ENCODE data around the gene SMG7.

The SMG7 gene

DNA sequence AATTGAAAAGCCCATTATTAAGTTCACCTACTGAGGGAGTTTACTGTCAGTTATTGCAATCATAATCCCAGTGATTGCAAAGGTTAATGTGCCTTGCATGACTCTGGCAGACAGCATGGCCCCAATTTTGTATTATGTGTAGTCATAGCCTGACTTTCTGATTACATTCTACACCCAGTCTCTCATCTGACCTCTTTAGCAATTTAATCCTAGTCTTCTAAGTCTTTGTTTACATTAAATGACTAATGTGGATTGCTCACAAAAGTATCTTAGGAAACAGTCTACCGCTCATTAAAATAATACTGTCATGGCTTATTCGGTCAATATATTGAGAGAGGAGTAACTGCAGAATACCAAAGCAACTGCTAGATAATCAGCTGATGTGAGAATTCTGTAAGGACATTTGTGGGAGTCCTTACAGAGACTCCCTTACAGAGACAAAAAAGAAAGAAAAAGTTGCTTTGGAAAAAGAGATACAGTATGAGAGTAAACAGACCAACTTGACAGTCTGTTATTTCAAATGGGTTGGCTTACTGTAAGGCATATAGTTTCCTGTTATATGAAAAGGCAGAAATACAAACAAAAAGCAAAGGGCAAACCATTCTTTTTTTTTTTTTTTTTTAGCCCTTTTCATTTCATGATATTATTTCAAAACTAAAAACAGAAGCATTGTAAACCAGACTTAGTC is 42.8 kb downstream of the SMG7 start:
- no peak for DNase-seq

DNA sequence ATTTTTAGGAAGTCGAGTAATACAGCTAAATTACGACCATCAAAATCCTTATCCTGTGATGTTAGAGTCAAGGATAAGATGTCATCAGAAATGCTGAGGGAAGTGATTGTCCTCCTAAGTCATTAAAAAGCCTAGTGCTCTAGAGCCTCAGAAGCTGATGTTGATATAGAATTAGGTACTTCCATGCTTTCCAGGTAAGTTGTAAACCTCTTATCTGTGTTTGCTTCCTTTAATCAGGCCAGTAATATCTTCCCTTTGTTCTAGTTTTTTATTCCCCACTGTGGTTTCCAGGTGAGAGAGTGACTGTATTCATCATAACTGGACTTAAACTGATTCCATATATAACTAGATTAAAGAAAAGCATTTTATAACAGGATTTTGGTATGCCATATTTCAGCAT is 44.4 kb downstream of the SMG7 start:
- DNase-seq, result no peak

DNA sequence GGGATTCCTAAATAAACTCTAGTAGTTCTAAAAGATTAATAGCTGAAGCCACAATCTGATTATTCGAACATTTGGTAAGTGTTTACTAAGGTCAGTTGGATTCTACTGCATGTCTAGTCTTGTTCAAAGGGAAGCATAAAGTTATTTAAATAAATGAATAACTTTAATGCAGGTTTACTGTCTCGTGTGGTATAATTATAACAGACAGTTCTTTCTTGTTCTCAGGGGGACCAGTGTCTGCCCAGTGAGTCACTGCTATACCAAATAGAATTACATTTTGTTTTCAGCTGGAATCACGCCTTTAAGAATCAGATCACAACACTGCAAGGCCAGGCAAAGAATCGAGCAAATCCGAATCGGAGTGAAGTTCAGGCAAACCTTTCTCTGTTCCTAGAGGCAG is 45.1 kb downstream of the SMG7 start:
- no peak for DNase-seq

DNA sequence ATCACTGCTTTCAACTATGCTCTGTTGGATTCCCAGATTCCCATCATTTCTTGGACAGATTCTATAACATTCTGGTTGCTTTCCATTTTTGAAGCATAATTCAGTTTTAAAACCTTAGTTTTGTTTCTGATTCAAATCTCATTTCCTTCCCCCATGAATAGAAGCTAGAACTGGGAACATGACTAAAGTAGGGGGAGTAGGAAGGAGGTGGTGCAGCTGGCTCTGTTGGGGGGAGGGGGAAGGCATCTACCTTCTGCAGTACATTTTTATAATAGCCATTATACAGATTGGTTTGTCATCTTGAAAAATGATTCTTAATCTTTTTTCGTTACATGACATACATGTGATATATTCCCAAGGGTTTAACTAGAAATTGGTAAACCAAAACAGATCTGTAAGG is 48.1 kb downstream of the SMG7 start:
- DNase-seq, result no peak

DNA sequence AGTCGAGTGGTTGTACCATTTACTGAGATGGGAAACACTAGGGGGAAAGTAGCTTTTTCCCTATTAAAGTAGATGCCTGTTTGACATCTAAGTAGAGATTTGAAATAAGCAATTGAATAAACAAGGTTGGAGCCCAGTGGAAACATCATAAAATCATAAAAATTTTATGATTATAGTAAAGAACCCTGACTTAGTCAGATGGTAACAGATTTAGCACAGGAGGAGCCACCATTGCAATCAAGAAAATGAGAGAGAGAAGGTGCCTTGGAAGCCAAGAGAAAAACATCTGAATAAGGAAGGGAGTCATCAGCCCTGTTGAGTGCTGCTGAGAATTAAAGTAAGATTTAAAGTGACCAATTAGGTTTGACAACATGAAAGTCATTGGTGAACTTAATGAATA is 49.8 kb downstream of the SMG7 start:
- DNase-seq, result no peak

DNA sequence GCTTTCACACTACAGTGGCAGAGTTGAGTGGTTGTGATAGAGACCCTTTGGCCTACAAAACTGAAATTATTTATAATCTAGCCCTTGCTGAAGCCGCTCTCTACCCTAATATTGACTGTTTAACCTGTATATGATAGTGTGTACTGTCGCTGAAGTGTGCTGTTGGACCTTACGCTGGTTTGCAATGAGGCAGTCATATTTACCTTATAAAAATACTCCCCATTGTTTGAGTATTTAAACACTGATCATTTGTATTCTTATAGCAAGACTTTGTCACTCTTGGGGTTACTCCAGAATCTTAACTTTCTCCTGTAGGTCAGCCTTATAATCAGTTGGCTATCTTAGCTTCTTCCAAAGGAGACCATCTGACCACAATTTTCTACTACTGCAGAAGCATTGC is 56.3 kb downstream of the SMG7 start:
- DNase-seq, result no peak

DNA sequence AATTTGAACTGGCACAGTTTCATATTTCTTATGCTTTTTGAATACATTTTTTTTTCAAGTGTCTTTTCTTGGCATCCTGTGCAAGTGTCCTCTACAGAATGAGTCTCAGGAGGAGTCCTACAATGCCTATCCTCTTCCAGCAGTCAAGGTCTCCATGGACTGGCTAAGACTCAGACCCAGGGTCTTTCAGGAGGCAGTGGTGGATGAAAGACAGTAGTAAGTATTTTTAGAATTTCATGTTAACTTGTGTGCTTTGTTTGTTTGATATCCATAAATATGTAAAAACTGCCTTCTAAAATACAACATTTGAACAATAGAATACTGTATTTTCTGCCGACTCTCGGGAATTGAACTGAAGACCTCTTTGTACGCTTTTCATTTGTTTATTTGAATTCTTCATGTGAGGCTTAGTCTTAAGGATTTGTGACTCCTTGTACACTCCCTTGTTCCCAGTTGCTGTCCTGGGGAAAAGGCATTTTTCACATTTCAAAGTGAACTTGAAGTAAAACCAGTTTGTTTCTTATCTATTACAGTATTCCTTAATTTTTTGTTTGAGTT is 61.4 kb downstream of the SMG7 start:
- DNase-seq, result no peak

DNA sequence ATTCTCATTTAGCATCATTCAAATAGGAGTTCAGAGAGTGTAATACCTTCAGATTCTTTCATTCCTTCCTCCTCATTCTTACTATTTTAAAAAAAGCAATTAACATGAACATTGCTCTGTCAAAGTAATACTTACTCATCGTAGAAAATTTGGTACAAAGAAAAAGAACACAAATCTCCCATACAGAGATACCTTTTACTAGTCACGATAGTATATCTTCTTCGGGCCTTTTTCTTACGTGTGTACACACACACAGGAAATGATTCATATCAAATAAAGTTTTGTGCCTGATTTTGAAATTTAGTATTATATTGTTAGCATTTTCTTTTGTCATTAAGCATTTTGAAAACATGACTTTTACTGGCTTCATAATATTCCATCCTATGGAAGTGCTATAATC is 65.1 kb downstream of the SMG7 start:
- no peak for DNase-seq

DNA sequence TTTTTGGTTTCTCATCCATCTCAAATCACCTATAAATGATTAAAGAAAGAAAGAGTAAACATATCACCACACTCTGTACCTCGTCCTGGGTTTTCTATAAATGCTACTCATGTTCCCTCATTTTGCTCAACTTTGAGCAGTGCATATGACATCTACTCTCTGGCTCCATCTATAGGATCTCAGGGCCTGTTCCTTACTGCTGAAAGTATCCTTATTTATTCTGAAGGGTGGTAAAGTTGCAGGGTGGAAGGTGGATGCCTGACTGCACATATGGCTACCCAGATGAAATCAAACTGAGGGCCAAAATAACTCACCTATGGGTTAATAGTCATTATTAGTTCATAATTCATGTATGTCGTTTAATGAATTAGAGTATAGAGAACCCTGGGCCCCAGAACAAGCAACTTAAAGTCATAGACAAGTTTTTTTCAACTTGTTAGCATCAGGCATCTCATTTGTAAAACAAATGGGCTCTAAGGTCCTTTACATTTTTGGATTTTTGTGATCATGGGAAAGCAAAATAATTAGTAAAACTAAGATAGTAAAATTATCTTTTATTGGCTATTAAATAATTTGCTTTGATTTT is 71.4 kb downstream of the SMG7 start:
- no peak for DNase-seq

DNA sequence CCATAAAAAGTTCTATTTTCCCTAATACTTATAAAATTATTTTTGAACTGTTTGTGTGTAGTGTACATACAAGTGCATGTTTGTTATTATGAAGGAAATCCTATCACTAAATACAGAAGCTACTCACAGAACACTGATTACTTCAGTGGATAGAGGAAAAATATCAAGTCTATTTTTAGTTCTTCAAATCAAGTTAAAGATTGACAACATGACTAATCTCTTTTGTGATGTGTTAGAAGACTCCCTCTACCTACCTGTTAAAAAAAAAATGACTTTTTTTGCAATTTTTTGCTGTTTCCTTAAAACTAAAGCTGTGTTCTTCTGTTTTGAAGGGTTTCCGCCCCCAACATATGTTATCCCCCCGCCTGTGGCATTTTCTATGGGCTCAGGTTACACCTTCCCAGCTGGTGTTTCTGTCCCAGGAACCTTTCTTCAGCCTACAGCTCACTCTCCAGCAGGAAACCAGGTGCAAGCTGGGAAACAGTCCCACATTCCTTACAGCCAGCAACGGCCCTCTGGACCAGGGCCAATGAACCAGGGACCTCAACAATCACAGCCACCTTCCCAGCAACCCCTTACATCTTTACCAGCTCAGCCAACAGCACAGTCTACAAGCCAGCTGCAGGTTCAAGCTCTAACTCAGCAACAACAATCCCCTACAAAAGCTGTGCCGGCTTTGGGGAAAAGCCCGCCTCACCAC is 72.4 kb downstream of the SMG7 start:
- no peak for DNase-seq

DNA sequence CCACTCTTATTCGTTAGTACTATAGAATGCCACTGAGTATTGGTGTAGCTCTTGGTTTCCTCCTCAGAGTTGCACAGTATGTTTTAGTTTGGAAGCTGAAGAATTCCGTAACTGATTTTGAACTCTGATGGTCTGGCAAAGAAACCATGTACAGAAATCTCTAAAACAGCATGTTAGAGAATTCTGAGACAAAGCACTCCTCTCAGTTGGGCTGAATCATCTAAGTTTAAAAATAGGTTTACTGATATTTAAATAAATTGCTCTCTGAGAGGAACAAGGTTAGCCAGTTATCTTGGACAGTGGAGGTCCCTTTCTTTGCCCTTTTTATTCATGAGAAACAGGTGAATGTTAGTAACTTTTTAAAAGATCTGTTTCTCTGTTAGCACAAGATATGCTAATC is 74.1 kb downstream of the SMG7 start:
- DNase-seq, result no peak

DNA sequence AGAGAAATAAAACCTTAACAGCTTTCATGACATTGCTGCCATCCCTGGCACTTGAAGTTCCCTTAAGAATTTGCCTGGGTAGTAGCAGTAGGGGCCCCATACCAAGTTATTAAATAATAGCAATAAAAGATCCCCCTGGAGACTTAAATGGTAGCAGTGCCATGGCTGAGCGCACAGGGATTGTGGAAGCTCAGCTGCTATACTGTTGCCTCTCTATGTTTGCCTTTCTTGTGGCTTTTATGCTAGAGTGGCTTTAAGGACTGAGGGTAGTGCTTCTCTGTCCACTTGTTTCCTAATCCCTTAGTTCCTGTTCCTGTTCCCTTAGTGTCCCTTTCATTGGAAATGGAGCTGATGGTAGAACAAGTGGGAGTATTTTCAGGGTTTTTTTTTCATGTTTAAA is 75.8 kb downstream of the SMG7 start:
- DNase-seq, result no peak

DNA sequence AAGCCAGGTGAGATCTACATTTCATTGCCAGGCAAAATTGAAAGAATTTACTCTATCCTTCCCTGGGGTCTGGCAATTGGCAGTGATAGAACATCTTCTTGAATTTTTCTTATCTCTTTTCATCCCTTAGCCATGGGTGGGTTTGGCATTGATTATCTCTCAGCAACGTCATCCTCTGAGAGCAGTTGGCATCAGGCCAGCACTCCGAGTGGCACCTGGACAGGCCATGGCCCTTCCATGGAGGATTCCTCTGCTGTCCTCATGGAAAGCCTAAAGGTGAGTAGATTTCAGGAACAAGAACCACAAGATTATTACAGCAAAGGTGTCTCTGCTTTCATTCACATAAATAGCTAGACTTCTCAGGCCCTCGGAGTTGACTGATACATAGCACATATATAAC is 78.6 kb downstream of the SMG7 start:
- no peak for DNase-seq

DNA sequence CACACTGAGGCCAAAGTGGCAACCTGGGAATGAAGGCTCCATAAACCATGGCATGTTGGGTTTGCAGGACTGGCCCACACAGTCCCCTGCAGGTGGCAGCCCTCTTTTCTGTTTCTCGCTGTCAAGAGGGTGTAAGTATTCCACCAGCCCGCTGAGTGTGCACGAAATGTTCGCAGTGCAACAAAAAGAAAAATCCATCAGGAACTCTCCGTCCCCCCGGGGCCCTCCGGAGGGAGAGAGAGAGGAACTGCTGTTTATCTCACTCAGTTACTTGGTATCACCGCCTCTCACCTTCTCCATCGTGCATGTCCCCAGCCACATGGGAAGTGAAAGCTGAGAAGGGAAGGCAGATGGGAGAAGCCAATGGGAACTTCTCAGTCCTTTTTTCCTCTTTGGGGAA is 79.6 kb downstream of the SMG7 start:
- DNase-seq, result no peak

DNA sequence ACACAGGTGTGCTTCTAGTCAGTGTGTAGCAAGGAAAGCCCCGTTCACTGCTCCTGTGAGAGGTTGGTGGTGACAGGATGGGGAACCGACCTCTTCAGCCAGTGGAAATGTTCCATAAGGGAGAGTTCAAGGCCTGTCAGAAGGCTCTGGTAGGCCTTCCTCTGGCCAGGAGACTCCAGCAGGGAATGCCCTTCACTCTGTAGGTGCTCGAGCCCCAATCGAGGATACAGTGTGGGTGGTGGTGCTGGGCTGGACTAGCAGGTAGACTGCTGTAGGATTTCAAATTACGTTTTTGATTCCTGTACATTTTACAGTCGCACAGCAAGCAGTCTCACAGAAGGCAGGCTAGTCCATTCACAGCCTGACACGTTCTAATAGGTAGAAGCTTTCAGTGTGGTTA is 80.1 kb downstream of the SMG7 start:
- no peak for DNase-seq

DNA sequence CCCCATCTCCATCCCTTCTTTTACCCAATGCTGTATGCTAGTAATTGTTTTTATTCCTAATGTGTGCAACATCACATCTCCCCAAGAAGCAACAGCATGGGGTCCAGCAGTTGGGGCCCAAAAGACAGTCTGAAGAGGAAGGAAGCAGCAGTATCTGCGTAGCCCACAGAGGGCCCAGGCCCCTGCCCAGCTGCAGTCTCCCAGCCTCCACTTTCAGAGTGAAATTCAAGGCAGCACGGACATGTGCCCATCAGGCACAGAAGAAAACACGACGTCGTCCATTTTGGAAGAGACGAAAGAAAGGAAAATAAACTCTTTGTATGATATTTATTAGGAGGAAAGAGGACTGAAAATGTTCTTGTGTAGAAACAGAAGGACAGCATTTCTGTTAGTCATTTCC is 80.6 kb downstream of the SMG7 start:
- DNase-seq, result no peak

DNA sequence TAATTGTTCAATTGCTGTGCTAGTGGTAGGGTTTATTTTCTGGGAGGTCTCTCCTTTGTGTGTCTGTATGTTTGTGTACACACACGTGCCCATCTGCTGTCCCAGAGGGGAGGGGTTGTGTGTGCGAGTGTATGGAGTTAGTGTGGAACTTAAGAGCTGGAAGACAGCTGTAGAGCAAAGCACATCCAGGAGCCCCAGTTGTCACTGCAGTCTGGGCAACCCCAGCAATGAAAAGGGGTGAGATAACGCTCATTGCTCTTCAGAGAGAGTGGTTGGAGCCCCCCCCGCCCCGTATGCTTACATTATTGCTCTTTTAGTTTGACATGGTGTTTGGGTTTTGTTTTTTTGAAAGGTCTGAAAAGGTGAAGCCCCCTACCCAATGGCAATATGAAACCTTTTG is 81.0 kb downstream of the SMG7 start:
- DNase-seq, result no peak

DNA sequence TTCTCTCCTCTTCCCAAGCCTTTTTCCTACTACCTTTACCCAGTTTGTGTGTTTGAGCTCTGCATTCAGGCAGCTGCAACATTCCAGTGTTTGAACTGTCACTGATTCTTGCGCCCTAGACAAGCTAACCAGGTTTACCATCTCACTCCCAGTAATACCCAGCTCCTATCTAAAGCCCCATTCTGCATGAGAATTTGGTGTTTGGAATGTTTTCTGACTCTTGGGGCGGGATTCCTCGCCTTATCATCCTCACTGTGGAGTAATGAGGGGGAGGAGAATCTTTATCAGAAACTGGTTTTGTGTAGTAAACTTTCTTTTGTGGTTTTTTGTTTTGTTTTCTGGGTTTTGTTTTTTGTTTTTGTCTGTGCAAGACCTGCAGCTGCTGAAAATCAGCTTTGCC is 81.5 kb downstream of the SMG7 start:
- DNase-seq, result no peak

DNA sequence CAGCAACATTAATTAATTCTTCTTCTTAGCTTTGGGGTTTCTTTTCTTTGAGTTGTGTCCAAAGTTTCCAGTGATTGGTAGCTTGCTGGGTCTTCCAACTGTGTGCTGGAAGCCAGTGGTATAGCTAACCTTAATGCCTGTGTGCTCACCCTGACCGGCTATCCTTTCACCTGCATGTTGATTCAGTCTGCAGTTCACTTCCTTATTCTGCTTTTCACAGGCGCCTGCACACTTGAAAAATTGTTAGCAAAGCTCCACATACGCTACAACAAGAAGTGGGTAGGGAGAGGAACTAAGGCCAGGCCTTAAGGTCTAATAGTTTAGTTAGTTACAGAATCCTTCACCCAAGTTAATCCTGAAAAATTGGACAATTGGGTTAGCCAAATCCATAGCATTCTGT is 82.3 kb downstream of the SMG7 start:
- DNase-seq, result no peak

DNA sequence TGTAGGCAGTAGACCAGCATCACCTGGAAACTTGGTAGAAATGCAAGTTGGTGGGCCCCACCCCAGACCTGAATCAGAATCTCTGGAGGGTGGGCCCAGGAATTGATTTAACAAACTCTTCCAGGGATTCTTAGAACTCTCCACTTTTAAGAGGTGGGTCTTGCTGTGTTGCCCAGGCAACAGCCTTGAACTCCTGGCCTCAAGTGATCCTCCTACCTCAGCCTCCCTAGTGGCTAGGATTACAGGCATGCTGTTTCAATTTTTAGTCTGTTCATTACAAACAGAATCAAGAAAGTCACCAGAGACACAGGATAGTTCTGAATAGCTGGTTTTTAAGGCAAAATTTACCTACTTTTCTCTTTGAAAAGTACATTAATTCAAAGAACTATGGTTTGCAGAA is 86.8 kb downstream of the SMG7 start:
- DNase-seq, result no peak

DNA sequence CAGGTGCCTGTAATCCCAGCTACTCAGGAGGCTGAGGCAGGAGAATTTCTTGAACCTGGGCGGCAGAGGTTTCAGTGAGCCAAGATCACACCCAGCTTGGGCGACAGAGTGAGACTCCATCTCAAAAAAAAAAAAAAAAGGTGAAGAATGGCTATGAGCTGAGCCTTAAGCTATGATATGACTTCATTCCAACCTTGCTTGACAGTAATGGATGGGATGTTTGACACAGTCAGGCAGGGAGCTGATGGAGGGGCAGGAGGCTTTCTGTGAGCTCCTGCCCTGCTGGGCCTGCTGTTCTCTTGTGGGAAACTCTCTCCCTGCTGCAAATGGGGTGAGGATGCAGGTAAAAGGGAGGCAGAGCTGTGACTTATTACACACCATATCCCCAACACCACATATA is 90.4 kb downstream of the SMG7 start:
- no peak for DNase-seq

DNA sequence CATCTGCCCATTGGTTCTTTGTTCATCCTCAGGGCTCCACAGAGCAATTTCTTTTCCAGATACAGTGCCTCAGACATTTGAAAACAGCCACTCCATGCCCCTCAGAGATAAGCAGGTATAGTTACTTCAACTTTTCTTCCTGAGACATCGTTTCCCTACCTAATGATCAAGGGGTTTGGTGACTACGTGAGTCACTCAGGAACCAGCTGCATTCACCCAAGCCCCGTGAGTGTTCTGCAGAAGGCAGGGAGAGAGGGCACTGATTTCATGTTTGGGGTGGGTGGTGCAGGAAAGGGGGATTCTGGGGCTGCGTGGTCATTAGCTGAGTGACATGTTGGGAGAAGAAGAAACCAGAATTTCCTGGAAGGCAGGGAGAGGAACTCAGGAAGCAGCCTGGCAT is 93.0 kb downstream of the SMG7 start:
- DNase-seq, result no peak

DNA sequence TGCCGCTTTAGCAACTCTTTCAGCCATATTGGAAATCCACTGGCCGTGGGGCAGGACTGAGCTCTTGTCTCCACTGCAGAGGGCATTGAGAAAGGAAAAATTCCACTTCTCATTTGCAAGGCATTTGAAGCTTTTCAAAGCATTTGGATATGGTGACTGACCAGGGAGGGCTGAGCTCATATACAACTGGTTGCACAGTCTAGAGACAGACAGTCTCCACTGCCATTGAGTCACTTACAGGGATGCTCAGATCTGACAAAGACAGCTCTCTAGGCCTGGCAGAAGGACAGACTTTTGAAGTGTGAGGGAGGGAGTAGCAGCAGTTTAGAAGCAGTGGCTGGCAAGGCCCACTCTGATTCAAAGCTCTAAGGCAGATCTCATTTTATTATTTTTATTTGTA is 93.7 kb downstream of the SMG7 start:
- no peak for DNase-seq

DNA sequence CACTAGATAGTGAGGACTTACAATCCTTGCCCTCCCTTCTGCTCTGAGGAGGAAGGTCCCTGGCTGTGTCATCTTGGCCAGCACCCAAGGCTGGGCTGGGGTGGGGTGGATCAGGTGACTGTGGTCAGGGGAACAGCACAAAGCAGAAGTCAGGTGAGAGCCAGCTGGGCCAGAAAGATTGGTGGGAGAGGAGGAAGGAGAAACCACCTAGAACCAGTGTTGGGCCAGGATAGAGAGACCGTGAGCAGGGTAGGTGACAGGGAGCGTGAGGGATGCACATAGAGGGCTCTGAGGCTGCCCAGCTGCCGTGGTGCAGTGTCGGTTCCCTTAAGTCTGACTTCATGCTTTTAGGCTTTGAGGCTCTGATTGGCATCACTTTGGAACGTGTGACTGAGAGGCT is 95.3 kb downstream of the SMG7 start:
- DNase-seq, result no peak

Data from effector CD8-positive, alpha-beta T cell (primary cell).